HEK293 (cell line): ENCODE measurements around the gene ANKH.

ENCODE experiments used
- TCF7L2 ChIP-seq: IDR thresholded peaks from 2 replicates; pipeline ENCODE4 v1.6.1; 2011; ENCODE audit warnings: low read depth, mild to moderate bottlenecking, inconsistent platforms, low read length, moderate library complexity, borderline replicate concordance
- ZNF184 ChIP-seq: fragments of 450-650 bp; IDR thresholded peaks from 2 replicates; pipeline ENCODE4 v1.5.1; 2018; ENCODE audit warnings: missing biosample characterization, mild to moderate bottlenecking, missing genetic modification characterization
- ZNF341 ChIP-seq: fragments of 450-650 bp; formaldehyde crosslinking; IDR thresholded peaks from 2 replicates; pipeline ENCODE4; 2016; ENCODE audit warnings: low read depth, missing biosample characterization, missing genetic modification characterization
- ZNF423 ChIP-seq: fragments of 450-650 bp; formaldehyde crosslinking; IDR thresholded peaks from 2 replicates; pipeline ENCODE4 v1.5.1; 2016; ENCODE audit warnings: missing biosample characterization, missing genetic modification characterization
- ZNF529 ChIP-seq: fragments of 450-650 bp; formaldehyde crosslinking; IDR thresholded peaks from 2 replicates; pipeline ENCODE4 v1.5.1; 2017; ENCODE audit warnings: missing genetic modification characterization, missing biosample characterization; ENCODE audit not compliant: insufficient replicate concordance
- ZNF654 ChIP-seq: fragments of 450-650 bp; formaldehyde crosslinking; IDR thresholded peaks from 2 replicates; pipeline ENCODE4 v1.5.1; 2016; ENCODE audit warnings: low read depth, missing biosample characterization, missing genetic modification characterization
- ZNF670 ChIP-seq: fragments of 450-650 bp; formaldehyde crosslinking; IDR thresholded peaks from 2 replicates; pipeline ENCODE4 v1.5.1; 2016; ENCODE audit warnings: missing biosample characterization, missing genetic modification characterization, low read depth
- ZNF785 ChIP-seq: fragments of 450-650 bp; formaldehyde crosslinking; IDR thresholded peaks from 2 replicates; pipeline ENCODE4 v1.5.1; 2016; ENCODE audit warnings: missing biosample characterization, missing genetic modification characterization
- TF ChIP-seq, protein P1 (sequence below): fragments of 450-650 bp; formaldehyde crosslinking; IDR thresholded peaks from 2 replicates; pipeline ENCODE4 v1.5.1; 2016; ENCODE audit warnings: missing biosample characterization, missing genetic modification characterization
- TF ChIP-seq, protein P2 (sequence below): fragments of 450-650 bp; formaldehyde crosslinking; IDR thresholded peaks from 2 replicates; pipeline ENCODE4 v1.5.1; 2016; ENCODE audit warnings: missing biosample characterization, missing genetic modification characterization
- TF ChIP-seq, protein P3 (sequence below): fragments of 450-650 bp; formaldehyde crosslinking; IDR thresholded peaks from 2 replicates; pipeline ENCODE4 v1.5.1; 2017; ENCODE audit warnings: missing biosample characterization, missing genetic modification characterization

- TF ChIP-seq TCF7L2, result no peak
- TF ChIP-seq, protein P1, sequence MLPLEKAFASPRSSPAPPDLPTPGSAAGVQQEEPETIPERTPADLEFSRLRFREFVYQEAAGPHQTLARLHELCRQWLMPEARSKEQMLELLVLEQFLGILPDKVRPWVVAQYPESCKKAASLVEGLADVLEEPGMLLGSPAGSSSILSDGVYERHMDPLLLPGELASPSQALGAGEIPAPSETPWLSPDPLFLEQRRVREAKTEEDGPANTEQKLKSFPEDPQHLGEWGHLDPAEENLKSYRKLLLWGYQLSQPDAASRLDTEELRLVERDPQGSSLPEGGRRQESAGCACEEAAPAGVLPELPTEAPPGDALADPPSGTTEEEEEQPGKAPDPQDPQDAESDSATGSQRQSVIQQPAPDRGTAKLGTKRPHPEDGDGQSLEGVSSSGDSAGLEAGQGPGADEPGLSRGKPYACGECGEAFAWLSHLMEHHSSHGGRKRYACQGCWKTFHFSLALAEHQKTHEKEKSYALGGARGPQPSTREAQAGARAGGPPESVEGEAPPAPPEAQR (tag by site-specific recombination), result no peak
- TF ChIP-seq, protein P2, sequence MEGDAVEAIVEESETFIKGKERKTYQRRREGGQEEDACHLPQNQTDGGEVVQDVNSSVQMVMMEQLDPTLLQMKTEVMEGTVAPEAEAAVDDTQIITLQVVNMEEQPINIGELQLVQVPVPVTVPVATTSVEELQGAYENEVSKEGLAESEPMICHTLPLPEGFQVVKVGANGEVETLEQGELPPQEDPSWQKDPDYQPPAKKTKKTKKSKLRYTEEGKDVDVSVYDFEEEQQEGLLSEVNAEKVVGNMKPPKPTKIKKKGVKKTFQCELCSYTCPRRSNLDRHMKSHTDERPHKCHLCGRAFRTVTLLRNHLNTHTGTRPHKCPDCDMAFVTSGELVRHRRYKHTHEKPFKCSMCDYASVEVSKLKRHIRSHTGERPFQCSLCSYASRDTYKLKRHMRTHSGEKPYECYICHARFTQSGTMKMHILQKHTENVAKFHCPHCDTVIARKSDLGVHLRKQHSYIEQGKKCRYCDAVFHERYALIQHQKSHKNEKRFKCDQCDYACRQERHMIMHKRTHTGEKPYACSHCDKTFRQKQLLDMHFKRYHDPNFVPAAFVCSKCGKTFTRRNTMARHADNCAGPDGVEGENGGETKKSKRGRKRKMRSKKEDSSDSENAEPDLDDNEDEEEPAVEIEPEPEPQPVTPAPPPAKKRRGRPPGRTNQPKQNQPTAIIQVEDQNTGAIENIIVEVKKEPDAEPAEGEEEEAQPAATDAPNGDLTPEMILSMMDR (tag by site-specific recombination), result no peak
- no peak for TF ChIP-seq ZNF785 (tag by site-specific recombination)
- TF ChIP-seq ZNF670 (tag by site-specific recombination), result no peak
- no peak for TF ChIP-seq ZNF654 (tag by site-specific recombination)
- no peak for TF ChIP-seq ZNF529 (tag by site-specific recombination)
- TF ChIP-seq ZNF423, result no peak
- no peak for TF ChIP-seq ZNF184 (tag by site-specific recombination)
- TF ChIP-seq ZNF341 (tag by site-specific recombination), result no peak
- TF ChIP-seq, protein P3, sequence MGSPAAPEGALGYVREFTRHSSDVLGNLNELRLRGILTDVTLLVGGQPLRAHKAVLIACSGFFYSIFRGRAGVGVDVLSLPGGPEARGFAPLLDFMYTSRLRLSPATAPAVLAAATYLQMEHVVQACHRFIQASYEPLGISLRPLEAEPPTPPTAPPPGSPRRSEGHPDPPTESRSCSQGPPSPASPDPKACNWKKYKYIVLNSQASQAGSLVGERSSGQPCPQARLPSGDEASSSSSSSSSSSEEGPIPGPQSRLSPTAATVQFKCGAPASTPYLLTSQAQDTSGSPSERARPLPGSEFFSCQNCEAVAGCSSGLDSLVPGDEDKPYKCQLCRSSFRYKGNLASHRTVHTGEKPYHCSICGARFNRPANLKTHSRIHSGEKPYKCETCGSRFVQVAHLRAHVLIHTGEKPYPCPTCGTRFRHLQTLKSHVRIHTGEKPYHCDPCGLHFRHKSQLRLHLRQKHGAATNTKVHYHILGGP (tag by site-specific recombination), result no peak
Measured at GRCh38 chr5:14753947-14754346, 117.6 kb downstream of the ANKH start.
